Measurements from ENCODE around the gene RERE. TPM values are rescaled to one million over a fixed set of nuclear protein-coding genes. Genes with fewer than 3 reads are reported as not detected.

RERE gene
- polyA plus RNA-seq, 1 of the 3 experiments (the other 2 are of a cell fraction): 8.1 TPM

GRCh38 chr1:8551613-8552489, 265.6 kb downstream of the RERE start:
- no peak overlapping the region for H3K27ac ChIP-seq (ENCODE audit: low read depth in 2 of 2, low read length in 1 of 2)
- ChIA-PET POLR2A (no interaction called here), CTCF (interaction anchor here (0.9 to 5.9 kb wide), 8 partner anchors 9 to 297 kb away, joined by 3 to 30 read pairs (median 5); no protein-coding TSS in a partner anchor)
- peaks cover 7% of the 10 kb centered on the region for H3F3A ChIP-seq (replicated peaks; ENCODE audit: insufficient read depth)
- H3K4me3 ChIP-seq (ENCODE audit: low read depth in 2 of 2, low read length in 1 of 2): no peak overlapping the region
- peaks cover 0 to 2% of the 10 kb centered on the region in 2 experiments; a peak in 2 of 4 replicates for H3K4me1 ChIP-seq (ENCODE audit: control insufficient read depth in 1 of 2, insufficient read depth in 2 of 2, low read depth in 1 of 2, low read length in 1 of 2)
- H4K20me1 ChIP-seq (ENCODE audit: insufficient read depth): no peaks in the 10 kb centered on the region
- H3K9me3 ChIP-seq: no peaks in the 10 kb centered on the region
- no peaks in the 10 kb centered on the region for H3K9me2 ChIP-seq
- H2AFZ ChIP-seq (ENCODE audit: low read depth): no peak overlapping the region
- no peak overlapping the region for H3K4me2 ChIP-seq
- no peak overlapping the region for H3K9ac ChIP-seq
- TF ChIP-seq TEAD4 (IDR thresholded peaks at IDR 0.05; ENCODE audit: borderline replicate concordance, insufficient read depth): no peak
- no peak for TF ChIP-seq YY1 (IDR thresholded peaks at IDR 0.05; ENCODE audit: low read depth)
- no peak for TF ChIP-seq FOXM1 (IDR thresholded peaks at IDR 0.05; ENCODE audit: low read depth)
- no peak for TF ChIP-seq SIN3A (IDR thresholded peaks at IDR 0.05; ENCODE audit: borderline replicate concordance, low read depth, low read length)
- no peak for TF ChIP-seq MXI1 (IDR thresholded peaks at IDR 0.05; ENCODE audit: low read depth, low read length)
- TF ChIP-seq EP300 (IDR thresholded peaks at IDR 0.05; ENCODE audit: borderline replicate concordance in 1 of 2, low read depth in 1 of 2, low read length in 1 of 2): no peak
- TF ChIP-seq CTCF (IDR thresholded peaks at IDR 0.05): no peak
- no peak for TF ChIP-seq CHD2 (IDR thresholded peaks at IDR 0.05; ENCODE audit: low read length, partially characterized antibody)
- no peak for TF ChIP-seq FOXJ3 (CRISPR knock-in tag; IDR thresholded peaks at IDR 0.05)
- no peak for TF ChIP-seq NRF1 (IDR thresholded peaks at IDR 0.05; ENCODE audit: low read depth, low read length)
- no peak for TF ChIP-seq REST (IDR thresholded peaks at IDR 0.05; ENCODE audit: low read depth, low read length)
- TF ChIP-seq ELF1 (IDR thresholded peaks at IDR 0.05): no peak
- DNase-seq: no peak
- H3K79me2 ChIP-seq (ENCODE audit: insufficient read depth): peaks cover 13% of the 10 kb centered on the region
- 93% methylated on average over 6 of the region's 6 CpGs for WGBS (ENCODE audit: low lambda C conversion rate)
- H3K36me3 ChIP-seq (replicated peaks in 1 of 2; ENCODE audit: control insufficient read depth in 1 of 2, insufficient read depth in 2 of 2, low read length in 1 of 2): peaks cover 7 to 8% of the 10 kb centered on the region in 2 experiments
- H3K27me3 ChIP-seq (ENCODE audit: insufficient read depth): no peaks in the 10 kb centered on the region

All from SK-N-SH (cell line).